ENCODE results near the gene LMAN1L.
"Not testable (repeated sequence)": the region's sequence is repeated elsewhere in the genome, so short reads cannot be mapped to it uniquely, and the experiment has no call there.

Gene LMAN1L

DNA sequence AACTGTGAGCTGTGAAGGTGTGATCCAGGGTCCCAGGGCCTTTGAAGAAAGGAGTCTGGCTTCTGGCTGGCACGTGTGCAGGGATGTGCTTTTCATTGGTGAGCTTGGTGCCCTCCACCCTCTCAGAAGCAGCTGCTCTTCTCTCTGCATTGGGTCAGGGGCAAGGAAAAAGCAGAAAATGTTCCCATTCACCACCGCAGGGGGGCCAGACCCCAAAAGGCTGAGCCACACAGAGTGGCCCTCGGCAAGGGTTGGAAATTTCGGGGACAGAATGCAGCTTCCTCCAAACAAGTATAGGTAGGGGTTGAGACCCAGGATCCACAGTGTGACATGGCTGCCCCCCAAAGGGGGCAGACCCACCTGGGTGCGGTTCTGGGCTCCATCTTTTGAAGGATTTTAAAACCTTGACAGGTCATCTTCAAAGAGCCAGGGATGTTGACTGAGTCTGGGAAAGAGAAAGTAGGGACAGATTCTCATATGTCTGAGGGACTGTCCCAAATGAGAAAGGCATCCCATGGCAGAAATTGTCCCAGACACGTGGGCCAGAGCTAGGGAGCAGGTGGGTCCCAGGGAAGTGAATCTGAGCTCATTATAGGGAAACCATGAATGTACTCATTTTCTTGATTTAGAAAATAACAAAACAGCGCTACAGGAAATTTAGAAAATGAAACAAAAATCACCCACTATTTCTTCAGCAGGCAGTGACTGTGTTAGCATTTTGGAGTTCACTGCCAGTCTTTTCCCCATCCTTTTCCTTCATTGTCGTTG is 28.0 kb upstream of the LMAN1L start:
- Histone ChIP-seq H3K36me3 (peaks cover 39% of the 10 kb centered on the region), H3K4me3 (ENCODE audit: low read depth, low read length) (no peak overlapping the region), H3K27ac (no peak overlapping the region), H3K27me3 (ENCODE audit: insufficient read depth, low read depth, severe bottlenecking) (no peaks in the 10 kb centered on the region), H3K9me3 (ENCODE audit: severe bottlenecking) (no peaks in the 10 kb centered on the region)
- no peak for DNase-seq
- TF ChIP-seq, protein P1, sequence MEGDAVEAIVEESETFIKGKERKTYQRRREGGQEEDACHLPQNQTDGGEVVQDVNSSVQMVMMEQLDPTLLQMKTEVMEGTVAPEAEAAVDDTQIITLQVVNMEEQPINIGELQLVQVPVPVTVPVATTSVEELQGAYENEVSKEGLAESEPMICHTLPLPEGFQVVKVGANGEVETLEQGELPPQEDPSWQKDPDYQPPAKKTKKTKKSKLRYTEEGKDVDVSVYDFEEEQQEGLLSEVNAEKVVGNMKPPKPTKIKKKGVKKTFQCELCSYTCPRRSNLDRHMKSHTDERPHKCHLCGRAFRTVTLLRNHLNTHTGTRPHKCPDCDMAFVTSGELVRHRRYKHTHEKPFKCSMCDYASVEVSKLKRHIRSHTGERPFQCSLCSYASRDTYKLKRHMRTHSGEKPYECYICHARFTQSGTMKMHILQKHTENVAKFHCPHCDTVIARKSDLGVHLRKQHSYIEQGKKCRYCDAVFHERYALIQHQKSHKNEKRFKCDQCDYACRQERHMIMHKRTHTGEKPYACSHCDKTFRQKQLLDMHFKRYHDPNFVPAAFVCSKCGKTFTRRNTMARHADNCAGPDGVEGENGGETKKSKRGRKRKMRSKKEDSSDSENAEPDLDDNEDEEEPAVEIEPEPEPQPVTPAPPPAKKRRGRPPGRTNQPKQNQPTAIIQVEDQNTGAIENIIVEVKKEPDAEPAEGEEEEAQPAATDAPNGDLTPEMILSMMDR (IDR thresholded peaks at IDR 0.05; ENCODE audit: low read depth, low read length), result no peak

DNA sequence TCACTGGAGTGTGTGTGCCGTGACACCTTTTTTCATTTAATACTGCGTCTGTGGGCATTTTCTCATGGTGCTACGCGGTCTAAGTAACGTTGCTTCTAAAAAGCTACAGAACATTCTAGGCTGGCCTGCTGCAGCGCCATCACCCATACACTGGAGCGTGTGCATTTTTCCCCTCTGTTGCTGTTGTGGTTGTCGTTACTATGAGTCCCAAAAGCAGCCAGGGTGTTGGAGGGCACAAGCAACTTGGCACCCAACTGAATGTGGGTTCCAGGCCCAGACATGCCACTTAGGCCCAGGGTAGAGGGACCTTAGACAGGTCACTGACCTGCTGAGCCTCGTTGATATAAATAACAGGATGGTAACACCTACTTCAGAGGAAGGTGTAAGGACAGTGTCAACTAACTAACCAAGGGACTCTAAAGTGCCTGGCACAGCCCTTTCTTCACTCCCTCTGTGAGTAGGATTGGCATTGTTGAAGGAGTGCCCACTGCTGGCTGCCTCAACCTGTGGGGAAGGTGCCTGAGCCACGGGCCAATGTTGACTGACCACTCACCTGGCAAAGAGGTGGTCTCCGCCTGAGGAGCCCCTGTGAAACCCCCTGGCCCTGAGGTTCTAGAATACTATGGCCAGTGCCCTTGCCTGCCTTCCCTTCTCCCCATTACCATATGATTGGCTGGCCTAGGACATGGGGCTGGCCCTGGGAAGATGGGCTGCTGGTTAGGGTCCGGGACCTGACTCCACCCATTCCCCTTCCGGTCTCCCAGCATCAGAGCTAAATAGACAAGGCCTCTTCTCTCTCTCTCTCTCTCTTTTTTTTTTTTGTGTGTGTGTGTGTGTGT is 27.2 kb upstream of the LMAN1L start:
- no peak overlapping the region for H3K4me3 ChIP-seq (ENCODE audit: low read depth, low read length)
- TF ChIP-seq, protein P1 (IDR thresholded peaks at IDR 0.05; ENCODE audit: low read depth, low read length), result no peak
- no peaks in the 10 kb centered on the region for H3K9me3 ChIP-seq (ENCODE audit: severe bottlenecking)
- H3K27me3 ChIP-seq (ENCODE audit: insufficient read depth, low read depth, severe bottlenecking), result no peaks in the 10 kb centered on the region
- no peak overlapping the region for H3K27ac ChIP-seq
- no peak for DNase-seq
- peaks cover 40% of the 10 kb centered on the region for H3K36me3 ChIP-seq

DNA sequence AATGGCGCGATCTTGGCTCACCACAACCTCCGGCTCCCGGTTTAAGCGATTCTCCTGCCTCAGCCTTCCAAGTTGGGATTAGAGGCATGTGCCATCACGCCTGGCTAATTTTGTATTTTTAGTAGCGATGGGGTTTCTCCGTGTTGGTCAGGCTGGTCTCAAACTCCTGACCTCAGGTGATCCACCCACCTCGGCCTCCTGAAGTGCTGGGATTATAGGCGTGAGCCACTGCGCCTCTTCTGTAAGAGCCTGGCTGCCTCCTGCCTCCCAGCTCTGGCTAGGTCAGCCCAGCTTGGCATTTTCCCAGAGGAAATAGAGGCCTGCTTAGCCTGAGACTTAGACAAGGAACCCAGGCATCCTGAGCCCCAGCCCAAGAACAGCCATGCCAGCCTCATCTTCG is 26.6 kb upstream of the LMAN1L start:
- not testable (repeated sequence) for H3K9me3 ChIP-seq (ENCODE audit: severe bottlenecking); H3K4me3 ChIP-seq (ENCODE audit: low read depth, low read length); H3K27me3 ChIP-seq (ENCODE audit: insufficient read depth, low read depth, severe bottlenecking)
- H3K36me3 ChIP-seq, result peaks cover 40% of the 10 kb centered on the region
- H3K27ac ChIP-seq, result peak overlapping the region; percentile 31; the same call in 1 of the 2 replicates
- DNase-seq, result peak; percentile 70

DNA sequence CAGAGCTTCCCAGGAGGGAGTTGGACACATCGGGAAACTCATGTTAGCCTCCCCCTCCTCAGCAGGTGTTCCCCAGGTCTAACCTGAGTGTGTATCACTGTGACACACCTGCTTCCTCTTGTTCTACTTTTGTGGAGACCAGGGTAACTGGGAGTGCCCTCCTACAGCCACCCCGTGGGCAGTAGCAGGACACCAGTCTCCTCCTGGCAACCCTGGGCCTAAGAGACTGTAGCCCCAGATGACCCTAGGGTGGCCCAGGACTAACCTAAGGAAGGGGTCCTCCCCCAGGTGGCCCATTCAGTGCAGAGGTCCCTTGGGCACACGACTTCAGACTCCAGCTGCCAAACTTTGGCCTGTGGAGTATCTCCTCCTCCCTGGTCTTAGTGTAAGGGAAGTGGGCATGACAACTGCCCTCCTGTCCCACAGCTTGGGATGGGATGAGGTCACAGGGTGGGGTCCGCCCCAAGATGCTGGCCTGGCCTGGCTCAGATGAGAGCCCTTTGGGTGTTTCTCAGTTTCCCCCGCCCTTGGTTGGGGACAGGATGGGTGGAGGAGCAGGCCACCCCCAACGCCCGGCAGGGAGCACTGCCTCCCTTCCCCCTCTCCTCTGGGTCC is 26.0 kb upstream of the LMAN1L start:
- TF ChIP-seq, protein P1 (IDR thresholded peaks at IDR 0.05; ENCODE audit: low read depth, low read length), result no peak
- no peaks in the 10 kb centered on the region for H3K9me3 ChIP-seq (ENCODE audit: severe bottlenecking)
- peaks cover 44% of the 10 kb centered on the region for H3K36me3 ChIP-seq
- peak overlapping the region; percentile 31; the same call in 1 of the 2 replicates for H3K27ac ChIP-seq
- no peak overlapping the region for H3K4me3 ChIP-seq (ENCODE audit: low read depth, low read length)
- no peak for DNase-seq
- no peaks in the 10 kb centered on the region for H3K27me3 ChIP-seq (ENCODE audit: insufficient read depth, low read depth, severe bottlenecking)

DNA sequence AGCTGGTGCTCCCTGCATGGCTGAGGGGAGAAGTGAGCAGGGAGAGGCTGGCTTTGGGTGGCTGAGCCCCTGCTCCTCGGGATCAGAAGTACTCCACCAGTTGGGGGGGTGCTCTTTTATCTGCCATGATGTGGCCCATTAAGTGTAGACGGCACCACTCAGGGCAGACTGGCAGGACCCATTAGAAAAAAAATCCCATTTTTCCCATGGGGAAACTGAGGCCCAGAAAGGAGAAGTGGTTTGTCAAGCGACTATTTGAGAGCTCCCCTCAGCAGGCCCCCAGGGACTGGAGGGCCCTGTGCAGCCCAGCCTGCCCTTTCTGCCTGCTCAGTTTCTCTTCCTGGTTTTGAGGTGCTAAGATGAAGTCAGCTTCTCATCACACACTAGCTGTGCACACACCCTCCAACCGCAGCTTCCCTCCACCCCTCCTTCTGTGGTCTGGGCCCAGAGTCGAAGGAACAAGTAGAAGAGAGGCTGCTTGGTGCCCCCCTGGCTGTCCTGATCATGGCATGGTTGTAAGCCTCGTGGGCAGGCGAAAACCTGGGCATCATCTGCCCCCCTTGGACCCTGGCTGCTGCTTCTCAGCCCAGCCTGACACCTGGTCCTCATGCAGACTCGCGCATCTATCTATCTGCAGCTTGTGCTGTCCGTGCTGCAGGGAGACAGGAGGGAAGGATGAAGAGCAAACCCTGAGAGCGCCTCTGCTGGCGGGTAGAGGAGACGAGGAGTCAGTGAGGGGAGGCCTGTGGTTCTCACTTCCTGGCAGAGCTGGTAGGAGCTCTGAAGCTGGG is 25.2 kb upstream of the LMAN1L start:
- Histone ChIP-seq H3K36me3 (peaks cover 44% of the 10 kb centered on the region), H3K27ac (no peak overlapping the region), H3K9me3 (ENCODE audit: severe bottlenecking) (no peaks in the 10 kb centered on the region), H3K4me3 (ENCODE audit: low read depth, low read length) (no peak overlapping the region), H3K27me3 (ENCODE audit: insufficient read depth, low read depth, severe bottlenecking) (no peaks in the 10 kb centered on the region)
- TF ChIP-seq, protein P1 (IDR thresholded peaks at IDR 0.05; ENCODE audit: low read depth, low read length), result peak; percentile 87
- DNase-seq, result peak; percentile 79
